SH-SY5Y (cell line): ENCODE results near the gene PROC.

Experiments used
- GATA2 ChIP-seq: IDR thresholded peaks from 2 replicates; pipeline ENCODE4 v1.6.1; 2011; ENCODE audit warnings: mild to moderate bottlenecking, low read depth, low read length
- GATA3 ChIP-seq: IDR thresholded peaks from 2 replicates; pipeline ENCODE4 v1.6.1; 2011; ENCODE audit warnings: low read depth, mild to moderate bottlenecking, low read length, moderate library complexity

PROC gene

DNA sequence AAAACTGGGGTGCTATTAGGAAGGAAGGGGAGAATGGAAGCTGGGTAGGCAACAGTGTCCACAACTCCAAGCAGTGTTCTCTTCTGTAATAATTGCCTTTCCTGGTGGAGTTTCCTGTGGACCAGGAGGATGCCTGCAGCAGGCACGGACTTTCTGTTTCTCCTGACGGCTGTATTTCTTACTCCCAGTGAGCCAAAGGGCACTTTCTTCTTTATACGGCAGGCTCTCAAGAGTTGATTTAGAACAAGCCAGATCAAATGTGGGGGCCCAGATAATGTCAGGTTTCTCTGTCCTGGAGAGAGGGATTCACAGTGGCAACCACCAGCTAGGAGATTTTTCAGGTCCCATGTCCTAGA is 13.0 kb upstream of the PROC start:
- TF ChIP-seq GATA3 = no peak
- no peak for TF ChIP-seq GATA2

DNA sequence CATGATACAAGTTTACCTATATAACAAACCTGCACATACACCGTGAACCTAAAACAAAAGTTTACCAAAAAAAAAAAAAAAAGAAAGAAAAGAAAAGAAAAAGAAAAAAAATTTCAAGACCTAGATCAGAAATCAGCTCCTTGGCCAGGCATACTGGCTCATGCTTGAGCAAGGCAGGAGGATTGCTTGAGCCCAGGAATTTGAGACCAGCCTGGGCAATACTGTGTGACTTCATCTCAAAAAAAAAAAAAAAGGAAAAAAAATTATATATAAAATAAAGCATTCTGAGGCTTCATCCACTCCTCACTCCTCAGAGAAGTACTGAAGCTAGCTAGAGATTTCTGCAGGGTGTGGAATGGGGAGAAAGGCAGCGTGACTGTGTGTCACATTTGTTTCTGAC is 11.8 kb upstream of the PROC start:
- no peak for TF ChIP-seq GATA3
- no peak for TF ChIP-seq GATA2

DNA sequence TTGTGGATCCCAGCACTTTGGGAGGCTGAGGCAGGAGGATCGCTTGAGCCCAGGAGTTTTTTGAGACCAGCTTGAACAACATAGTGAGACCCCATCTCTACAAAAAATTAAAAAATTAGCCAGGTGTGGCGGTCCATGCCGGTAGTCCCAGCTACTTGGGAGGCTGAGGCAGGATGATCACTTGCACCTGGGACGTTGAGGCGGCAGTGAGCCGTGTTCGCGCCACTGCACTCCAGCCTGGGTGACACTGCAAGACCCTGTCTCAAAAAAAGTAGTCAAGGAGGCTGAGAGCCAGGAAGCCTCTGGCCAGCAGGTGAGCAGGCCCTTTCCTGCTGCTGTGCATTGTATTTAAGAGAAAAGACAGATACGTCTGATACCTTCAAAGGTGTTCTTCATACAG is 11.1 kb upstream of the PROC start:
- no peak for TF ChIP-seq GATA3
- no peak for TF ChIP-seq GATA2

- no peak for TF ChIP-seq GATA3
- TF ChIP-seq GATA2 = no peak
Measured at GRCh38 chr2:127407661-127408003, 10.6 kb upstream of the PROC start.

- TF ChIP-seq GATA3 (no peak), GATA2 (no peak)
Measured at GRCh38 chr2:127408004-127408806, 10.0 kb upstream of the PROC start.

DNA sequence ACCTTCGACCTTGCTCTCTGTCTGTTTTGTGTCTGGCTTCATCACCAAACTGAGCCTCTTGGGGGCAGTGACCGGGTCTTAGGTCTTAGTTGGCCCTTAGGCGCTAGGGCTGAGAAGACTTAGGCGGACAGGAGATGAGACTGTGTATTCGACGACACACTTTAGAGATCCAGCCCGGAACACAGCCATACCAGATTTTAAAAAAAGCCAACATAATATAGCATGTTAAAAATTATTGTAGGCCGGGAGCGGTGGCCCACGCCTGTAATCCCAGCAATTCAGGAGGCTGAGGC is 9.5 kb upstream of the PROC start:
- TF ChIP-seq GATA3 (no peak), GATA2 (no peak)

- TF ChIP-seq GATA3 = no peak
- TF ChIP-seq GATA2 = no peak
Measured at GRCh38 chr2:127410871-127411652, 7.2 kb upstream of the PROC start.

DNA sequence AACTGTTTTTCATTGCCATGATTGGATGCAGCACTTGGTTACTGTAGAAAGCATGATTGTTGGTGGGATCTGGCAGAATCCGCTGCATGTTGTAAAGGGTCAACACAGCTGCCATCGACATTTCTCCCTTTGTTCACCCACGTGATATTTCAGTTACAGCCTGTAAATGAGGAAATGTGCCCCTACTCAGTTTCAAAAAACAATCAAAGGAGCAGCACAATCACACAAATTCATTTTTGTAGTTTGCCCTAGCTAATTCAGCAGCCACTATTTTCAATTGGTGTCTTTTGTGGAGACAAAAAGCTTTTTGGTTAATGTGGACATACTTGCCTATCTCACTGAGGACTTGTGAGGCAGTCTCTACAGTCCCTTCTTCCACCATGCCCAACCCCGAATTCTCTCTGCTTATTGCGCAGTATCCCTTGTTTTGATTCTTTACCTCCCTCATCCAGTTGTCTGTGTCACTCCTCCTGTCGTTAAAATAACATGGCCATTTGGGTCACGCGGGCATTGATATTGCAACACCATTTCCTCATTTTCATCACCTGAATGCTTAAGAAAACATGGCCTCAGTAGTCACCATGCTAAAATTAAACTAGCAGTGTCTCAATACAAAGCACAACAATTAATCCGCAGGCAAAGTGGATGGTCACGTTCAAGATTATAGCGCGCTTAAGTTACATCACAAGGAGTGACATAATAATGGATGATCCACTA is 6.4 kb upstream of the PROC start:
- TF ChIP-seq GATA2 (no peak), GATA3 (no peak)

DNA sequence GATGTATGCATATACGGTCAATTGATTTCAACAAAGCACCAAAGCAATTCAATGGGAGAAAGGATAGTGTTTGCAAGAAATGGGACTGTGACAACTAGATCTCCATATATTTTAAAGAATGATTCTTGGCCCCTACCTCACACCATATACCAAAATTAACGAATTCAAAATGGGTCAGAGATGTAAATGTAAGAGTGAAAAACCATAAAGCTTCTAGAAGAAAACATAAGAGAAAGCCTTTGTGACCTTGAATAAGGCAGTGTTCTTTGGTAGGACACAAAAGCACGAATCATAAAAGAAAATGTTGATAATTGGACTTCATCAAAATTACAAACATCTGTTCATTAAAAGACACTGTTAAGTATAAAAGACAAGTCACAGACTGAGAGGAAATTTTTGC is 5.0 kb upstream of the PROC start:
- no peak for TF ChIP-seq GATA2
- no peak for TF ChIP-seq GATA3

GRCh38 chr2:127413782-127414637 is 4.2 kb upstream of the PROC start:
- no peak for TF ChIP-seq GATA3
- TF ChIP-seq GATA2 = no peak

DNA sequence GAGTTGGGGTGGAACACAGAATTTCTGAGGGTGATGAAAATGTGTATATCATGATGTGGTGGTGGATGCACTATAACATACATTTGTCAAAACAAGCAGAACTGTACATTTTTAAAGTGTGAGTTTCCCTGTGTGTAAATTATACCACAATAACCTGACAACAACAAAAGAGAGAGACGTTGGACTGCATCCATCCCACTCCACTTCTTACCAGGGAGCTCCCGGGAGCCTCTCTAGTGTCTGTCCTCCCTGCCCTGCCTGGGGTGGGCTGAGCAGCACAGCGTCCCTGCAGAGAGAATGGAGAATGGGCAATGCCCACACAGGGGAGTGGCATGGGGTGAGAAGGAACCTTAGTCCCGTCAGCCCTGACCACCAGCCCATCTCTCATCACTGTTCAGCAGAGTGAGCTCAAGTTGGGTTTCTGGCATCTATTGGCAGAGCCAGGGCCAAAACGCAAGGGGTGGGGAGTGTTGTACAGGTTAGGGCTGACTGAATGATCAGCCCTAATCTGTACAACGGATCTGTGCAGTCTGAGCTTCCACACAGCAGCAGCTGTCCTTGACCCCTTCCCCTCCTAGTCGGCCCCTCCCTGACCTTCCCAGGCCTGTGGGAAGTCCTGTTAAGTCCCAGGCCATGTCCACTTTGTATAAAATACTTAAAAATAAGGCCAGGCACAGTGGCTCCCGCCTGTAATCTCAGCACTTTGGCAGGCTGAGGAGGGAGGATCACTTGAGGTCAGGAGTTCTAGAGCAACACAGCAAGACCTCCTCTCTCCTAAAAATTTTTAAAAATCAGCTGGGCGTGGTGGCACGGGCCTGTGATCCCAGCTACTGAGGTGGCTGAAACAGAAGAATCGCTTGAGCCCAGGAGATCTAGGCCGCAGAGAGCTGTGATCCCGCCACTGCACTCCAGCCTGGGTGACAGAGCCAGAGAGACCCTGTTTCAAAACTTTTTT is 3.3 kb upstream of the PROC start:
- TF ChIP-seq GATA2 (no peak), GATA3 (no peak)

DNA sequence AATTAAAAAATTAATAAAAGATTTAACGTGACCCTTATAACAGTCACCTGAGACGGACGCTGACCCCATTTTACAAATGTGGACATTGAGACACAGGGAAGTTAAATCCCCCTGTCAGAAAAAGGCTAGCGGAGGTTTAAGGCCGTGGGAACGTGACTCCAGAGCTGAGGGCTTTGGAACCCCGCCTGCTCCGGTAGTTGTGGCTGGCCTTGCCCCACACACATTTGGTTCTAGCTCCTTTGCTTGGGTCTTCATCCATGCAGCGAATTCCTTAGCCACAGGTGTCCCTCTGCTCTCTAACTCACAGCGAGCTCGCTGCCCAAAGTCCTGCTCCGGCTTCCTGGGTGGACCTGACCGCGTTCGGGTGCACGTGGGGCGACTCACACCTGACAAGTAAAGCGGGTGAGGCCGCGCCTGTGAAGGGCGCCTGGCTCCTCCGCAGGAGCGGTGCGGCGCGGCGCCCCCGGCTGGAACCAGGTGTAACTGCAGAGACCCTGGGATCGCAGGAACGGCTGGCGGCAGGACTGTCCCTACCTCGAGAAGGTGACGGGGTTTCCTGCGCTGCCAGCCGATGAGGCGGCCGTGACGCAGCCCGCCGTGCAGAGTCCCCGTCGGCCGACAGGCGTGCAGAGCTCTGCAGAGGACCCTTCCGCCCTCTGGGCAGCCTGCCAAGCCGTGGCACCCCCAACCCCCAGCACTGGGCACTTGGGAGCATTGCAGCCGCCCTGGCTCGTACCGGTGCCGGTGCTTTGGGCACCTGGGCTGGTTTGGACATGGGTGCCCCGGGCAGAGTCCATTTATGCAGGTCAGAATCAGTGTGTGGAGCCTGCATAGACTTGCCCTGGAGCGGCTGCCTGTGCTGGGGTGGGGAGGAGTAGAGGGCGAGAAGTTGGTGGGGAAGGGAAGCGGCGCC is 2.4 kb upstream of the PROC start:
- no peak for TF ChIP-seq GATA3
- no peak for TF ChIP-seq GATA2

- TF ChIP-seq GATA3 (no peak), GATA2 (no peak)
Measured at GRCh38 chr2:127416506-127417001, 1.7 kb upstream of the PROC start.
